ENCODE results near the gene ATP5PD. TPM values are rescaled to one million over a fixed set of nuclear protein-coding genes. Genes with fewer than 3 reads are reported as not detected.

ATP5PD gene
- 228 and 229 TPM in 2 replicates for total RNA-seq

DNA sequence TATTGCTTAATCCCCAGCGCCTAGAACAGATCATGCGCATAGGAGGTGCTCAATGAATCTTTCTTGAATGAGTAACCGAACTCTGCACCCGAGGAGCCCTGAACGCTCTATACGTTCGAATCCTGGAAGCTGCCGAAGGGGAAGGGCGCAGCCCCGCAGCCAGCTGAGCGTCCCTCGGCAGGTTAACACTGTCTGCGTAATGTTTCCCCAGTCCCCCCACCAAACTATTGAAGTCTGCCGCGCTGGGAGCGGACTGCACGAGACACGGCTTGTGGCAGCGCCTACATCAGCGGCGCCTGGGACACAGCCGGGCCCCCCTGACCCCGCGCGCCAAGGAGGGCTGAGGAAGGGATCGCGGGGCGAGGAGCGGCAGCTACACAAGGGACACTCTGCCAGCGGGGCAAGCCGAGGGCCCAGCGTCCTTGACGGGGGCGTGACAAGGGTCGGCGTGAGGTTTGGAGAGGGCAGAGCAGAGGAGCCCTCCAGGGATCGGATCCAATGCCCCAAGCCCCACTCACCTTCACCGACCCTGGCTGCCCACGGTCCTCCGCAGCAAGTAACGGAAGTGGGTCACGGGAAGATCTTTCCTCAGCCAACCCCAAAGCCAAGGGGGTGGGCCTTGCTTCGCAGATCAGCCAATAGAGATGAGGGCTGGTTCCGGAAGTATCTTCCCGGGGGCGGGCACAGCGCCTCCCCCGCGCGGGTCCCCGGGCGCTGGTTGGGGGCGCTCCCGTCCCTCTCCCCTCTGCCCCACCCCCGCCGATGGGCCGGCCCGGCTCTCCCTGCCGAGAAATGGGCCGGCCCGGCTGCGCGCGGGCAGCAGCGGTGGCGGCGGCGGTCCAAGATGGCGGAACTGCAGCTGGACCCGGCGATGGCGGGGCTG lies at the start of gene ATP5PD, which contains the start of gene KCTD2:
TSS of gene ATP5PD (minus strand) at position 563 of the 883 bp plus-strand sequence. CDS start 4,319 bp downstream, outside the sequence.
TSS of gene KCTD2 (plus strand) at position 819 of the 883 bp plus-strand sequence. CDS start at position 845, 26 bp downstream.

DNA sequence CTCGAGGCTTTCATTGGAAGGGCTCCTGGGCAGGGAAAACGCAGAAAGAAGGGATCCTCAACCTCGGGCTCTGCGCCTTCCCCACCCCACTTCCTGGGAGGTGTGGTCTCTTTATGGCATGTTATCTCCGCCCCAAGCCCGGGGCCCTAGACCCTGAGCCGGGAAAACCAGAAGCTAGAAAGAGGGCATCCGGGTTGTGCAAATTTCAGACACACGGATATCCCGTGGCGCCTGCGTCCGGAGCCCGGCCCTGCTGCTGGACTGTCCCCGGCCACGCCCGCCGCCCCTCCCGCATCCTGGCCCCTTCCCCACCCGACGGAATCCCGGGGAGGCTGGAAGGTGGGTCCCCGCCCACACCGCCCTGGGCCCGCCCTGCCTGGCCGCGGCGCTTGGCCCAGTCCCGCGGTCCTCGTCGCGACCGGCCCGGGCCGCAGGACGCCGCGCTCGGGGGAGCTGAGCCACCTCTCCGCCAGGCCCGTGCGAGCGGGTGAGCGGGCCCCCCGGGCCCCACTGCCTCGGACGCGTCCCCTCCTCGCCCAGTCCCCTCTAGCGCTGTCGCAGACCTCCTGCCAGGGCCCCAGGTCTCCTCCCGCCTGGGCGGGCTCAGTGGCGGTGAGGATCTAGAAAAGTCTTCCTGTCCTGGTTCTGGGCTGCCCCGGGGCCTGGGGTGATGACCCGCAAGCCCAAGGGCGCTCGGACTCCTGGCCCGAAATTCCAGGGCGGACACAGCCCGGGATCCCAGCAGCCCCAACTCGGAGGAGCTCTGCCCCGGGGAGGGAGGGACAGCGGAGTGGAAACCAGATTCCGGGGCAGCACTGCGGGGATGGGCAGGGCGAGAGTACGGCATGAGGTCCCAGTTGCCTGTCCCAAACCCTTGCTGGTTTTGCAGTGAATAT lies 41.0 kb upstream of the ATP5PD start, which contains the start of gene SLC16A5:
TSS of gene SLC16A5 (plus strand) at position 397 of the 896 bp plus-strand sequence. CDS start 5,683 bp downstream, outside the sequence.

DNA sequence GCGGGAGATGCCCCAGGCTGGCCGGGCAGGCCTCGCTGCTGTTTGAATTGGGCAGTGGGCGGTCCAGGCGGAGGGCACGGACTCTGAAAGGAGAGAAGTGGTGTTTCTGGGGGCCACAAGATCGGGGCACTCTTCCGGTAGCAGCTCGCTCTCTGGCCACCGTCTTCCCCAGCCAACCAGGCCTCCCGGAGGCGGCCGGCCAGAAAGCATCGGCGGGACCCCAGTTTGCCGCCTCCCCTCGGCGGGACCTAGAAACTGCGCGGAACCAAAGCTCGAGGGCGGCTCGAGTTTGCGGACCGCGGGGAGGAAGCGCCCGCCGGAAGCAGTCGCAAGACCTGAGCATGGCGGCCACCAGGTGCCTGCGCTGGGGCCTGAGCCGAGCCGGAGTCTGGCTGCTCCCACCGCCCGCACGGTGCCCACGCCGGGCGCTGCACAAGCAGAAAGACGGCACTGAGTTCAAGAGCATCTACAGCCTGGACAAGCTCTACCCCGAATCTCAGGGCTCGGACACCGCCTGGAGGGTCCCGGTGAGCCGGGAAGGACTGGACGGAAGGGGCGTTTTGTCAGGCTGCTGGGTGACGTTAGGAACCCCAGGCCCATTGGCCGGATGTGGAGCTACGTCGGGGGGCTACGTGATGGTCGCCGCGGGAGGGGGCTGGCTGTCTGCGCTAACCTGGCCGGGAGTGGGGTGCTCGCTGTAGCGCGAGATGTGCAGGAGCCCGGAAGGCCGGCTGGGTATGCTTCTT lies 34.2 kb downstream of the ATP5PD start, which contains the start of gene MRPL58:
TSS of gene MRPL58 (plus strand) at position 325 of the 746 bp plus-strand sequence. CDS start at position 342, 17 bp downstream.

Small RNA genes within 50 kb of the gene (small RNA-seq; reads per million reads assigned to genes)
- gene AC111186.1 (not detected), gene RF00019 (not detected), gene RN7SL573P (not detected), gene RNU6-362P (not detected)

Other genes with a start within 250 kb of the ATP5PD start
- gene GRIN2C, start 187.1 kb downstream of the ATP5PD start, total RNA-seq = under 0.01 and 0.11 TPM in 2 replicates
- gene FDXR, start 174.0 kb downstream of the ATP5PD start, total RNA-seq = 12.6 and 37.1 TPM in 2 replicates
- gene FADS6, start 153.3 kb downstream of the ATP5PD start, total RNA-seq = not detected in 2 replicates
- gene USH1G, start 123.7 kb downstream of the ATP5PD start, total RNA-seq = under 0.01 and 0.22 TPM in 2 replicates
- gene OTOP2, start 122.7 kb downstream of the ATP5PD start, total RNA-seq = not detected in 2 replicates
- not detected in 2 replicates for gene OTOP3, start 111.1 kb downstream of the ATP5PD start, total RNA-seq
- 1.2 and 2.1 TPM in 2 replicates for gene HID1, start 74.2 kb downstream of the ATP5PD start, total RNA-seq
- gene CDR2L, start 59.3 kb downstream of the ATP5PD start, total RNA-seq = 34.9 and 47.9 TPM in 2 replicates
- 19.2 and 42.8 TPM in 2 replicates for gene MRPL58, start 34.3 kb downstream of the ATP5PD start, total RNA-seq
- 17.0 and 21.6 TPM in 2 replicates for gene KCTD2, start 256 bp upstream of the ATP5PD start, total RNA-seq
- gene SLC16A5, start 41.0 kb upstream of the ATP5PD start, total RNA-seq = 32.4 and 34.9 TPM in 2 replicates
- 2.6 and 3.5 TPM in 2 replicates for gene ARMC7, start 63.0 kb upstream of the ATP5PD start, total RNA-seq
- gene NT5C, start 84.8 kb upstream of the ATP5PD start, total RNA-seq = 68.2 and 75.0 TPM in 2 replicates
- gene JPT1, start 107.5 kb upstream of the ATP5PD start, total RNA-seq = 53.4 and 162 TPM in 2 replicates
- 74.1 and 119 TPM in 2 replicates for gene SUMO2, start 136.0 kb upstream of the ATP5PD start, total RNA-seq
- gene NUP85, start 158.7 kb upstream of the ATP5PD start, total RNA-seq = 27.8 and 32.2 TPM in 2 replicates
- 16.1 and 18.4 TPM in 2 replicates for gene GGA3, start 214.6 kb upstream of the ATP5PD start, total RNA-seq
- gene MRPS7, start 214.9 kb upstream of the ATP5PD start, total RNA-seq = 49.5 and 85.0 TPM in 2 replicates
- gene MIF4GD, start 224.3 kb upstream of the ATP5PD start, total RNA-seq = 4.4 and 5.5 TPM in 2 replicates
- gene SLC25A19, start 242.5 kb upstream of the ATP5PD start, total RNA-seq = 0.79 and 1.3 TPM in 2 replicates

Measured in placental epithelial cell (primary cell).